ENCODE results near the gene C1orf21.
A peak's percentile ranks its signal among the peaks of the same experiment; 100 is the strongest.

C1orf21 gene

GRCh38 chr1:184590163-184590750 lies 203.4 kb downstream of the C1orf21 start:
- TF ChIP-seq CTCF (IDR thresholded peaks at IDR 0.05; ENCODE audit: low read depth, low read length): no peak
- DNase-seq (ENCODE audit: low read depth, low spot score): no peak
- H3K4me3 ChIP-seq (ENCODE audit: low read depth, low read length): no peak overlapping the region
- in situ Hi-C loops (cut with HindIII; ENCODE audit: low sequenced_read_pairs): no loop called here

- in situ Hi-C loops (cut with HindIII; ENCODE audit: low sequenced_read_pairs): no loop called here
- TF ChIP-seq CTCF (IDR thresholded peaks at IDR 0.05; ENCODE audit: low read depth, low read length): no peak
- peak; percentile 41 for DNase-seq (ENCODE audit: low read depth, low spot score)
- H3K4me3 ChIP-seq (ENCODE audit: low read depth, low read length): no peak overlapping the region
These were observed 206.8 kb downstream of the C1orf21 start for GRCh38 chr1:184593597-184593996.

GRCh38 chr1:184595596-184595995 lies 208.8 kb downstream of the C1orf21 start:
- DNase-seq (ENCODE audit: low read depth, low spot score): peak; percentile 29
- TF ChIP-seq CTCF (IDR thresholded peaks at IDR 0.05; ENCODE audit: low read depth, low read length): no peak
- in situ Hi-C loops (cut with HindIII; ENCODE audit: low sequenced_read_pairs): no loop called here
- H3K4me3 ChIP-seq (ENCODE audit: low read depth, low read length): no peak overlapping the region

- in situ Hi-C loops (cut with HindIII; ENCODE audit: low sequenced_read_pairs): no loop called here
- TF ChIP-seq CTCF (IDR thresholded peaks at IDR 0.05; ENCODE audit: low read depth, low read length): no peak
- no peak for DNase-seq (ENCODE audit: low read depth, low spot score)
- H3K4me3 ChIP-seq (ENCODE audit: low read depth, low read length): no peak overlapping the region
These were observed 210.3 kb downstream of the C1orf21 start for GRCh38 chr1:184596950-184597645.

- in situ Hi-C loops (cut with HindIII; ENCODE audit: low sequenced_read_pairs): no loop called here
- H3K4me3 ChIP-seq (ENCODE audit: low read depth, low read length): no peak overlapping the region
- no peak for TF ChIP-seq CTCF (IDR thresholded peaks at IDR 0.05; ENCODE audit: low read depth, low read length)
- DNase-seq (ENCODE audit: low read depth, low spot score): no peak
These were observed 211.0 kb downstream of the C1orf21 start for GRCh38 chr1:184597650-184598357.

GRCh38 chr1:184598403-184599193 lies 211.8 kb downstream of the C1orf21 start:
- no peak for TF ChIP-seq CTCF (IDR thresholded peaks at IDR 0.05; ENCODE audit: low read depth, low read length)
- DNase-seq (ENCODE audit: low read depth, low spot score): no peak
- H3K4me3 ChIP-seq (ENCODE audit: low read depth, low read length): no peak overlapping the region
- in situ Hi-C loops (cut with HindIII; ENCODE audit: low sequenced_read_pairs): no loop called here

All from astrocyte of the spinal cord (primary cell).